CD4-positive, alpha-beta T cell treated with Interleukin-17A for 1 hour (primary cell): ENCODE results near the gene PSMB8.

Source experiments
- DNase-seq: peaks from one replicate; pipeline ENCODE4 v3.0.0-alpha.2; 2020

The PSMB8 gene

GRCh38 chr6:32855467-32856174 lies 11.8 kb upstream of the PSMB8 start:
- DNase-seq: no peak

- peak; percentile 70 for DNase-seq
Observed at GRCh38 chr6:32854376-32855178, 10.7 kb upstream of the PSMB8 start.

DNA sequence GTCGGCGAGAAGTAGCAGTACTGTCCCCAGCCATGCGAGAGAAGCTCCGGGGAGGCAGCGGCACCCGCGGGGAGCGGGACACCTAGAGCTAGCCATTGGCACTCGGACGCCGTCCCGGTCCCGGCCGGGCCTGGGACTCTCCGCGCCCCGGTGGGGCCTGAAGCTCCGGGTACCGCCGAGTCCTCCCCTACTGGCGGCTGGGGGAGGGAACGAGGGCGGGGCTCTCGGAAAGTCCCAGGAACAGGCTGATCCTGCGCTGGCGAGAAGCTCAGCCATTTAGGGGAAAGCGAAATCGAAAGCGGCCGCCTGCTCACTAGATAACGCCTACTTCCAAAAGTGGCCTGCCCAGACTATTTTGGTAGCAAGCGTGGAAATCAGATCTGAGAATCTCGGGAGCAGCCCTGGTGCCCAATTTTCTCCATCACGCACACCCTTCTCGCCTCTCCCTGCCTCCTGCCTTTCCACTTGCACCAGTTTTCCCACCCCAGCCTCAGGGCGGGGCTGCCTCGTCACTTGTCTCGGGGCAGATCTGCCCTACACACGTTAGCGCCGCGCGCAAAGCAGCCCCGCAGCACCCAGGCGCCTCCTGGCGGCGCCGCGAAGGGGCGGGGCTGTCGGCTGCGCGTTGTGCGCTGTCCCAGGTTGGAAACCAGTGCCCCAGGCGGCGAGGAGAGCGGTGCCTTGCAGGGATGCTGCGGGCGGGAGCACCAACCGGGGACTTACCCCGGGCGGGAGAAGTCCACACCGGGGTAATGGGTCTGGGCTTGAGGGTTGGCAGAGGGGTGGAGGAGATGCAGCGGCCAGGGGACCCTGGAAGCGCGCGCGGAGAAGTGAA lies 9.9 kb upstream of the PSMB8 start, which contains the start of the genes PSMB9 and TAP1:
Gene PSMB9, plus strand, starts transcription at position 652 of the 835 bp plus-strand sequence. Its CDS starts 38 bp downstream, at position 690.
Gene TAP1, minus strand, starts transcription at position 164 of the 835 bp plus-strand sequence. Its CDS starts 68 bp downstream, at position 96.
- peak; percentile 96 for DNase-seq

- DNase-seq: peak; percentile 63
Observed at GRCh38 chr6:32852844-32853540, 9.1 kb upstream of the PSMB8 start.

- no peak for DNase-seq
Observed at GRCh38 chr6:32852018-32852843, 8.4 kb upstream of the PSMB8 start.

DNA sequence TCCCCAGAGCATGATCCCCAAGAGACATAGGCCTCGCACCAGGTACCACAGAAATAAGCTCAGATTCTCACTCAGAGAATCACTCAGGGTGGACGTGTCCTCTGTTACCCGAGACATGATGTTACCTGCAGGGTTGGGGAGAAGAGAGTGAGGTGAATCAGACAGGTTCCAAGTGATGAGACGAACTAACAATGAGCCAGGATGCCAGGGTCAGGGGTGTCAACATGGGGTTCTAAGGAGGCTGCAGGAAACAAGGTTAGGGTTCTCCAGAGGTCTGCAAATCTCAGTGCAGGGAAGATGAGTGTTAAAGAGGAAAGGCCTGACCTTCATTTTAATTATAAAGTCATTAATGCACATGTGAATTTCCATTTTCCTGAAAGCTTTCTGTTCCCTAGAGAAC lies 7.2 kb upstream of the PSMB8 start:
- no peak for DNase-seq

GRCh38 chr6:32849126-32849525 lies 5.3 kb upstream of the PSMB8 start:
- no peak for DNase-seq

- no peak for DNase-seq
Observed at GRCh38 chr6:32847795-32848194, 3.9 kb upstream of the PSMB8 start.

- no peak for DNase-seq
Observed at GRCh38 chr6:32847004-32847403, 3.2 kb upstream of the PSMB8 start.

GRCh38 chr6:32845384-32845884 lies 1.6 kb upstream of the PSMB8 start:
- peak; percentile 63 for DNase-seq

- no peak for DNase-seq
Observed at GRCh38 chr6:32844839-32845383, 1.1 kb upstream of the PSMB8 start.

- no peak for DNase-seq
Observed at GRCh38 chr6:32843331-32843978, 392 bp downstream of the PSMB8 start.

DNA sequence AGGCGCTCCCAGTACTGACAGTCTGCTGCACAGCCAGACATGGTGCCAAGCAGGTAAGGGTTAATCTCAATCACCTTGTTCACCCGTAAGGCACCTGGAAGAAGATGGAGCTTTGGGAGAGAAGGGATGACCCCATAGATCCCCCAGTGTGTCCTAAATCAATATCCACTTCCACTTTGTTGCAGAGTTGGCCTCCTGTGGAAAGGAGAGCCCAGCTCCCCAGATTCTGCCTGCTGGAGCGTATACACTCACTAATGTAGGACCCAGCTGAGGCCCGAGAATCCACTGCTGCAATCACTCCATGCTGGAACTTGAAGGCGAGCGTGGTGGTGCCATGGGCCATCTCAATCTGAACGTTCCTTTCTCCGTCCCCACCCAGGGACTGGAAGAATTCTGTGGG lies 1.2 kb downstream of the PSMB8 start:
- no peak for DNase-seq

GRCh38 chr6:32842021-32842650 lies 1.7 kb downstream of the PSMB8 start:
- DNase-seq: no peak

GRCh38 chr6:32840604-32841246 lies 3.1 kb downstream of the PSMB8 start:
- DNase-seq: peak; percentile 59

DNA sequence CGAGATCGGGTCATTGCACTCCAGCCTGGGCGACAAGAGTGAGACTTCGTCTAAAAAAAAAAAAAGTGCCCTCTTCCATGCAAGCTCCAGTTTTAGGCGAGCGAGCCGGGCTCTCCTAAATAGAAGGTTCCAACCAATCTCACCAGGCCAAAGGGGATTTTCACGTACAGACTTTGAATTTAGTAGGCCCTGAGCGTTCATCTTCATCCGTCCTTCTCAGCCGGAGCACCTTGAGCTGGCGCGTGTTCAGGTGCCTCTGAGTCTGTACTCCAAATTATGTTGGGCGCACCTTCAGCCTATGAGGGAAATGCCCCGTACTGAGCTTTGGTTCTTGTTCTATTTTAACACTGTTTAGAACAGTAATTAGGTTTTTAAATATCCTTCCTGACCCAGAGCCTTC lies 4.5 kb downstream of the PSMB8 start:
- no peak for DNase-seq

- DNase-seq: peak; percentile 98
Observed at GRCh38 chr6:32838114-32838958, 5.5 kb downstream of the PSMB8 start, which contains the start of gene TAP2. TSS of gene TAP2 (minus strand) at chr6:32838739. CDS start at chr6:32838233, 506 bp downstream.

DNA sequence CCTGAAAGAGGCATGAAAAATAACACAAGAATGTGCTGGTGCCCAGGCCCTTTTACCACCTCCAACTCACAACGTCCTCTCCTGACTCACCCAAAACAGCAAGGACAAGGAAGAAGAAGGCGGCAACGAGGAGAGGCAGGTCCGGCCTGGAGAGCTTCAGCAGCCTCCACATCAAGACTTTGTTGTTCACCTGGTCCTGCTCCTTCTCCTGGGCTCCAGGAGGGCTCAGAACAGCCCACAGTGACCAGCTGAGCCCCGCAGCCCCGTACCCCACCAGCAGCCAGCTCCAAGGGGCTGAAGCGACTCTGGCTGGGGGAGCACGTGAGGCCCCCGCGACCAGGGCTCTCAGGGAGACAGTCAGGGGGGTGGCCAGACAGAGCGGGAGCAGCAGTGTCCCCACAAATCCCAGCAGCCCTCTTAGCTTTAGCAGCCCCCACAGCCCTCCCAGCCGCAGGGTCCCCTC lies 6.2 kb downstream of the PSMB8 start:
- no peak for DNase-seq
